Skin of body (tissue), 2 donors: ENCODE data around the gene ASIP. TPM values are rescaled to one million over a fixed set of nuclear protein-coding genes. Genes with fewer than 3 reads are reported as not detected.
"Not testable (repeated sequence)": the region's sequence is repeated elsewhere in the genome, so short reads cannot be mapped to it uniquely, and the experiment has no call there.

Experiments
- DNase-seq: peaks from one replicate; lab custom pipeline; 2025; lab: John Stamatoyannopoulos, UW
- total RNA-seq: library from RNA; depleted of rRNA; stranded (reverse); fragments of >200 nt; gene quantifications from one replicate; pipeline ENCODE4 v1.2.3, GENCODE V29; 2014

Gene ASIP
- total RNA-seq, 1 donor from 2014 or later: 7.6 TPM

DNA sequence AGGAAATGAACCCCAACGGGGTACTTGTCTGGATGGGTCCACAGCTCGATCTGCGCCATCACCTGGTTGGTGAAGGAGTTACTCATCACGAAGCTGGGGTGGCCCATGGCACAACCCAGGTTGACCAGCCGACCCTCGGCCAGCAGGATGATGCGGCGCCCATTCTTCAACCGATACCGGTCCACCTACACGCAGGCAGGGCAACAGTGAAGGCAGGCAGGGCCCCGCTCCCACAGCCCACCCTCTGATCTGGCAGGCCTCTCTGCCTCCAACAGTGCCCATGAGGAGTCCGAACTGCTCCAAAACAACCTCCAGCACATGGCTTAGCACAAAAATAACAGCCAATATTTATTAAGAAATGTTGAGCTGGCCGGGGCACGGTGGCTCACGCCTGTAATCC, 44.2 kb downstream of the ASIP start:
- no peak for DNase-seq

DNA sequence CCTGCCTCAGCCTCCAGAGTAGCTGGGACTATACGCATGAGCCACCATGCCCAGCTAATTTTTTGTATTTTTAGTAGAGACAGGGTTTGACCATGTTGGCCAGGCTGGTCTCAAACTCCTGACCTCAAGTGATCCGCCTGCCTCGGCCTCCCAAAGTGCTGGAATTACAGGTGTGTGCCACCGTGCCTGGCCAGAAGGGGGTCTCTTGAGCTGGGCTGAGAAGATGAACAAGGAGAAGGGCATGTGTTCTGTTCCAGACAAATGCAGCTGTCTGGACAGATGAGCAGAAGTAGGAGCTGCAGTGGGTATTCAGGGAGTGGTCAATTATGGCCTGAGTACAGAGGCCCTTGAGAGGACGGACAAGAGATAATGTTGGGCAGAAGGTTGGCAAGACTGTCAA, 46.3 kb downstream of the ASIP start:
- not testable (repeated sequence) for DNase-seq

DNA sequence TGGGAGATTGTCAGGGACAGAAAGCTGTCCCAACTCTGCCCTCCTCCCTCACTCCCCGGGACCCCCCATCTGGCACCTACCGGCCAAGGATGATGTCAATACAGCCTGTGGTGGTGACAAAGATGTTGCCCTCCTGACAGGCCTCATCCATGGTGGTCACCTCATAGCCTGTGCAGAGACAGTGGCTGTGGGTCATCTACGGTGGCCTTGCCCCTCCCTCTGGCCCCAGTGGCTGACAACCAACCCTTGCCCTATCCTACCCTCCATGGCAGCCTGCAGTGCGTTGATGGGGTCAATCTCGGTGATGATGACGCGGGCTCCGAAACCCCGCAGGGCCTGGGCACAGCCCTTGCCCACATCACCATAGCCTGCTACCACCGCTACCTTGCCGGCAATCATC, 49.2 kb downstream of the ASIP start:
- no peak for DNase-seq

DNA sequence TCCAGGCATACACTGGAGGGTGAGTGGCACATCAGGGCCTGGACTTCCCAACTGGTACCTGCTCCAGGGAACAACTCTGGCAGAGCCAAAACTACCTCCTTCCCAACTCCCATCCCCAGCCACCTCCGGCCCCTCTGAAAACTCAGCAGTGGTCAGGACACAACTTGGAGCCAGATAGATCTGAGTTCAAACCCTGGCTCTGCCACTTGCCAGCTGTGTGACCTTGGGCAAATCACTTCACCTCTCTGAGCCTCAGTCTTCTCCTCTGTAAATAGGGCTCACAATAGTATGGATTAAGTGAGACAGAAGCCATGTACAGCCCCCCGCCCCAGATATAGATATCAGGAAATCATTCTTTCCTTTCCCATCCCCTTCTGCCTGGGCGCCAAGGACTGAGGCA, 51.3 kb downstream of the ASIP start:
- DNase-seq: no peak

GRCh38 chr20:34293119-34293518, 51.9 kb downstream of the ASIP start:
- no peak for DNase-seq

- no peak for DNase-seq
Observed at GRCh38 chr20:34293589-34293988, 52.4 kb downstream of the ASIP start.

DNA sequence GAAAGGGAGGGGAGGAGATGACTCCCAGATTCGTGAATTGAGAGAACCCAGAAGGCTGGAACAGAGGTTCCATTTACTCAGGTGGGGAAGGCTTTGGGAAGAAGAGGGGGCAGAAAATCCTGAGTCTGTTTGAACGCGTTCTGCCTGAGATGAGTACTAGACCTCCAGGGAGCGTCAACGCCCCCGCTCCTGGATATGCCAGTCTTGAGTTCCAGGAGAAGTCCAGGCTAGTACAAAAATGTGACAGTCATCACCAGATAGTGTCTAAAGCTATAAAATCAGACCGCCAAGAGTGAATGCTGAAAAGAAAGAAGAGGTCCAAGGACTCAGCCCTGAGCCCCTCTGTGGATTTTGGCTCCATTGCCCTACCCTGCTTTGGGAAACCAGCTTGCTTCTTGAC, 53.3 kb downstream of the ASIP start:
- no peak for DNase-seq

DNA sequence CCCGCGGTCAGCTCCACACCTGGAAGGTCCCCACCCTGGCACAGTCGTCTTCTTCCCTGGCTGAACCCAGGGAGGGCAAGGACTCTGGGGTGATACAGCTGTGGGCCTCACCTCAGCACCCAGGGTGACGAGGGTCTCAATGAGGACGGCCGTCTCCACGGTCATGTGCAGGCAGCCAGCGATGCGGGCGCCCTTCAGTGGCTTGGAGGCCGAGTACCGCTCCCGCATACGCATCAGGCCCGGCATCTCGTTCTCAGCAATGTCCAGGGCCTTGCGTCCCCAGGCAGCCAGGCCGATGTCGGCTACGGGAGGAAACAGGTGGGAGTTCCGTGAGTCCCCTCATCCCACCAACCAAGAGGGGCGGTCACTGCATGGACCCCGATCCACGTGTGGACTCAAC, 54.1 kb downstream of the ASIP start:
- no peak for DNase-seq

DNA sequence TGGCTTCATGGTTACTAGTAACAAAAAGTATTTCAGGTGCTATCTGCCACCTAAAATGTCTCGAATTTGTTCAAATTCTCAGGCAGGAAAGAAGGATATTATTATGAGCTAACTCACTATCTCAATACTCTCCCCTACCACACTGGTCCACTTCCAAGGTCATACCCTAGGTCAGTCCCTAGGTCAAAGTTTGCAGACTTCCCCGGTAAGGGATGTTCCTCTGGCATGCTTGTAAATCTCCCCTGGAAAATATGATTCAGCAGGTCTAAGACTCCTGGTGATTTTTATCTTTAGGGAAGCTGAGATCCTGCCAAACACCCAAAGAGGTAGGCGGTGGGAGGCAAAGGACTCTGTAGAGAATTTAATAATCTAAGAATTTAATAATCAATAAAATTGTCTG, 55.2 kb downstream of the ASIP start:
- DNase-seq: no peak

DNA sequence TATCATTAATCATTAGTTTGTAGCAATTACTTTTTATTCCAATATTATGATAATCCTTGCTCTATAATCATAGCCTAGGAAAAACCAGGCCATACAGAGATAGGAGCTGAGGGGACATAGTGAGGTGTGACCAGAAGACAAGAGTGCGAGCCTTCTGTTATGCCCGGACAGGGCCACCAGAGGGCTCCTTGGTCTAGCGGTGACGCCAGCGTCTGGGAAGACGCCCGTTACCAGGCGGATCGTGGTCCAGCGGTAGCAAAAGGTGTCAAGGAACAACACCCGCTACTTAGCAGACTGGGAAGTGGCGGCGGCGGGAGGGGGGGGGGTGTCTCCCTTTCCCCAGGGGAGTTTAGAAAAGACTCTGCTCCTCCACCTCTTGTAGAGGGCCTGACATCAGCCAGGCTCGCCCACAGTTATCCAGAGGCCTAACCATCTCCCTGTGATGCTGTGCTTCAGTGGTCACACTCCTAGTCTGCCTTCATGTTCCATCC, 57.1 kb downstream of the ASIP start:
- DNase-seq: not testable (repeated sequence)

DNA sequence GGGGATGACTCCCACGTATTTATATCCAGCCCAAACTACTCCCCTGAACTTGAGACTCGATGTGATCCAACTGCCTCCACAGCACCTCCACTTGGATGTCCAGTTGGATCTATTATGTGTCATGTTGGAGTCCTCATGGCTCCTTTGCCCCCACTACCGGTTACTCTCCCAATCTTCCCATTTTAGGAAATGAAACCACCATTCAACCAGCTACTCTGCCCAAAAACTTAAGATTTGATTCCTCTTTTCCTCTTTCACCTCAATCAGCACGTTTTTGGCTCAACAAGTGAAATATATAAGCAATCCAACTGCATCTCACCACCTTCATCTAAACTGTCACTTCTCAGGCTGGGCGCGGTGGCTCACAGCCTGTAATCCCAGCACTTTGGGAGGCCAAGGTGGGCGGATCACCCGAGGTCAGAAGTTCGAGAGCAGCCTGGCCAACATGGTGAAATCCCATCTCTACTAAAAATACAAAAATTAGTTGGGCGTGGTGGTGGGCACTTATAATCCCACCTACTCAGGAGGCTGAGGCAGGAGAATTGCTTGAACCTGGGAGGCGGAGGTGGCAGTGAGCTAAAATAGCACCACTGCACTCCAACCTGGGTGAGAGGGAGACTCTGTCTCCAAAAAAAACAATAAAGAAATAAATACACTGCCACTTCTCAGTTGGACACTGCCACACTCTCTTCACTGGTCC, 58.5 kb downstream of the ASIP start:
- no peak for DNase-seq

- DNase-seq: no peak
Observed at GRCh38 chr20:34300256-34300806, 59.1 kb downstream of the ASIP start.

DNA sequence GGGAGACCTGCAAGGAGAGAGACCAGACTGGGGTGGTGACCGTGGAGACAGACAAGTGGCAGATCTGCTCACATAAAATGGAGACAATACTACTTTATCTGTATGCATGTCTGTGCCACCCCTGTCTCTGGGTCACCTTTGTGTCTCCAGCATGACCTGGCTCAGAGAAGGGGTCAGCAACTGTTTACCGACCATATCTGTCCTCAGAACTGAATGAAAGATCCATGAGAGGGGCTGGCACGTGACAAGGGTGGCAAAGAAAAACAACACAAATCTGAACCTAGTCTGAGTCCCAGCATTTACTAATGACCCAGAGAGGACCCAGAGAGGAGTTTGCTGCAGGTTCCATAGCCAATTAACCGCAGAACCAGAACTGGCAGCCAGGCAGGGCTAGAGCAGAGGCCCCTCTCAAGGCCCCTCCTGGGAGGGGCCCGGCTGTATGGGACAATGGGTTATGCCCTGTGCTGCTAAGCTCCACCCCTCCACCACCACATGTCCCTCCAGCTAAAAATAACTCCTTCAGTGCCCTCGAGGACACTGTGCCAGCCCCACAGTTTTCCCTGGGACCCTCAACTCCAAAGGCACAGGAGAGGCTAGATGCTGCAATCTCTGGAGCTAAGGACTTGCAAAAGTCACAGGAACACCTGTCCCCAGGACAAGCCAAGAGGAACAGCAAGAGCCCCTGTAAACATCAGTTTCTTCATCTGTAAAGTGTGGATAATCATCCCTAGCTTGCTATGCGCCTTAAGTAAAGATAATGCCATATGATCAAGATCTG, 59.8 kb downstream of the ASIP start:
- no peak for DNase-seq

DNA sequence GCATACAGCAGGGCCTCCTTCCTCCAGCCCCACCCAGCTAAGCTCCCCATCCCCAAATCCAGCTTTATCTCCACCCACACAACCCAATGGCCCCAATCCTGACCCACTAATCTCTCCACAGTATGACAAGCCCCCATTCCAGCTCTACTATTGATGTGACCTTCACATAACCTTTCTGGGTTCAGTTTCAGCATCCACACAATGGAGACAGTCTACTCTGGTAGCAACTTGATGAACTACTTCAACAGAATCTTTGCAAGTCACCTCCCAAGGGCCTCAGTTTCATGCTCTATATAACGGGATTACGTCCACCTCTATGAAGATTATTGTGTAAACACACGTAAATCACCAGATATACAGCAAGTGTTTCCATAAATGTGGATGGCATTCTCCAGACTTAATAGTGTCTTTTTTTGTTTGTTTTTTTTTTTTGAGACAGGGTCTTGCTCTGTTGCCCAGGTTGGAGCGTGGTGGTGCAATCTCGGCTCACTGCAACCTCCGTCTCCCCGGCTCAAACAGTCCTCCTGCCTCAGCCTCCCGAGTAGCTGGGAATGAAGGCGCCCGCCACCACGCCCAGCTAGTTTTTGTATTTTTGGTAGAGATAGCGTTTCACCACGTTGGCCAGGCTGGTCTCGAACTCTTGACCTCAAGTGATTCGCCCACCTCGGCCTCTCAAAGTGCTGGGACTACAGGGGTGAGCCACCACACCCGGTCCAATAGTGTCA, 60.5 kb downstream of the ASIP start:
- no peak for DNase-seq

DNA sequence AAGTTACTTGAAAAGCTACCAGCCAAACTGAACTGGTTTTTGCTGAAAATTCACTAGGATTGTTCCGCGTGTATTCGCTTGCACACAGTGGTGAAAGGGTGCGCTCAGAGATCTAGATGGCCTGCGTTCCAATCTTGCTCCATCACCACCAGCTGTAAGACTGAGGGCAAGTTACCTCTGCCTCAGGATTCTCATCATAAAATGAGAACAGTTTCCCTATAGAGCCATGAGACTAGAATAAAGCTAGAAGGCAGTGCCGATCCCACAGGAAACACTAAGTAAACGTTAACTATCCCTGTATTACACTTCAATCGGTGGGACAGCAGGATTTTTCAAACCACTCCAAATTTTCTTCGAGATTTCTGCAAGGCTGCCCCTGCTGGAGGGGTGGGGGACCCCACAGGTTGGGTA, 61.1 kb downstream of the ASIP start:
- peak; percentile 45 for DNase-seq

DNA sequence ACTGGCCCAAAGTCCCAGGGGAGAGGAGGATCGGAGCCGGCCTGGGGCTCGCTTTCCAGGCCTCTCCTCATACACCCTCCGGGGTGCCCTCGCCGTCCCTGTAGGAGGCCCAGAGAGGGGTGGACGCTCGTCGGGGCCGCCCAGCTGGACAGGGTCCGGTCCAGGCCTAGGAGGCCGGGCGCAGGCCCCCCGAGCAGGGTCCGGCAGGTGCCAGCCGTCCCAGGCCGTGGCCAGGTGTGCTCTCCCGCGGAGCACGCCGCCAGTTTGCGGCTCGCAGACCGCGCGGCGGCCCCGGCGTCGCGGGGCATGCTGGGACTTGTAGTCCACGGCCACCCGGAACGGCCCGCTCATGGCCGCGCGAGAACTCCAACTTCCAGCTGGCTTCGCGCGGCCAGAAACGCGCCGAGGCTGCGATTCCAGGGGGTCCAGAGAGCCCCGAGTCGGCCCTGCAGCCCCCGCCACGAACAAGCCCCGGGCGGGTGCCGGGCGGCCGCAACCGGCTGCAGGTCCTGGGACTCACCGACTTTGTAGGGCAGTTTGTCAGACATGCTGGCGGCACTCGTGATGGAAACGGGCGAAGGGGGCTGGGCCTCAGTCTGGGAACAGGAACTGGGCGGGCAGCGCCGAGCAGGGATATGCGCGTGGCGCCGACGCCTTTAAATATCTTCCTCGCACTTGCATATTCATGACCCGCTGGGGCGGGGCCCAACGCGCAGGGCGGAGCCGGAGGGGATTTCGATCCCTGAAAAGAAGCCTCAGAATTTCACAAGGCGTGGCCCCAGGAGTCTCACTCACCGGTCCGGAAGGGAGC, 61.7 kb downstream of the ASIP start, which contains the start of gene AHCY:
TSS of gene AHCY (minus strand) at position 633 of the 811 bp plus-strand sequence. CDS start at position 548, 85 bp downstream.
- DNase-seq: peak; percentile 95

DNA sequence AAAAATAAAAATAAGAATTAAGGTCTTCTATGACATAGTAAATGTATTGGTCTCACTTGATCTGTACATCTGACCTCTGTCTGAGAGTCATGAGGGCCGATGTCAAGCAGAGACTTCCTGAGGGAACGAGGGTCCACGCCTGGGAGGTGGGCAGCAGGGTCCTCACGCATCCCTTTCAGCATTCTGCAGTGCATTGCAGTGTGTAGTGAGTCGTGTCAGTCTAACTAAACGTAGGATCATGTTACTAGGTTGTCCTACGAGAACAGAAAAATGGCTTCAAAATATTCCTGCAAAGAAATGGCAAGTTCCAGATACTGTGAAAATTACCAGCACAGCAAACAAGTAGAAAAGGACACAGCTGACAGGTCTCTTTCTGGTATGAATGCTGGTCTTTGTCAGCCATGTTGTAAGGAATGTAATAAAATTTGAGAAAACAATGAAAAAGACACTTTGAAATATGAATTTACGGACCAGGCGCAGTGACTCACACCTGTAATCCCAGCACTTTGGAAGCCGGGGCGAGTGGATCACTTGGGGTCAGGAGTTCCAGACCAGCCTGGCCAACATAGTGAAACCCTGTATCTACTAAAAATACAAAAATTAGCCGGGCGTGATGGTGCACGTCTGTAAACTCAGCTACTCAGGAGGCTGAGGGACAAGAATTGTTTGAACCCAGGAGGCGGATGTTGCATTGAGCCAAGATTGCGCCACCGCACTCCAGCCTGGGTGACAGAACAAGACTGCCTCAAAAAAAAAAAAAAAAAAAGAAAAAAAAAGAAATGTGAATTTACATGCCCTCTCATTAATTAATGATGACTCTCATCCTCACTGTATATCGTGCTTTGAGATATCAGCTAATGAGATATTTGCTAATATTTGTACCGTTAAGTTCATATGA, 64.4 kb downstream of the ASIP start:
- no peak for DNase-seq

- DNase-seq: no peak
Observed at GRCh38 chr20:34309691-34310090, 68.5 kb downstream of the ASIP start.

GRCh38 chr20:34310481-34311117, 69.4 kb downstream of the ASIP start:
- no peak for DNase-seq
